Hepatocyte (in vitro differentiated cells): ENCODE data around the gene PLCD3. TPM values are rescaled to one million over a fixed set of nuclear protein-coding genes. Genes with fewer than 3 reads are reported as not detected.

Experiments
- DNase-seq: peaks from one replicate; pipeline ENCODE4 v3.0.0-alpha.2; 2016; ENCODE audit warnings: low spot score
- H2AFZ ChIP-seq: fragments of 200-600 bp; sonication (generic); 2 replicates; pipeline ENCODE4 v1.6.0; 2016; ENCODE audit warnings: antibody characterized with exemption, mild to moderate bottlenecking
- H3K27ac ChIP-seq: fragments of 200-600 bp; sonication (generic); 2 replicates; pipeline ENCODE4 v1.5.1; 2016; ENCODE audit warnings: mild to moderate bottlenecking
- H3K27me3 ChIP-seq: fragments of 200-600 bp; sonication (generic); 2 replicates; pipeline ENCODE4 v1.6.1; 2016
- H3K36me3 ChIP-seq: fragments of 200-600 bp; sonication (generic); replicated peaks from 2 replicates; pipeline ENCODE4 v1.5.1; 2016; ENCODE audit warnings: low read depth; ENCODE audit not compliant: insufficient read depth
- H3K4me1 ChIP-seq: fragments of 200-600 bp; sonication (generic); 2 replicates; pipeline ENCODE4 v1.5.1; 2016; ENCODE audit warnings: mild to moderate bottlenecking, moderate library complexity; ENCODE audit not compliant: insufficient read depth
- H3K4me2 ChIP-seq: fragments of 200-600 bp; sonication (generic); 2 replicates; pipeline ENCODE4 v1.6.0; 2016
- H3K4me3 ChIP-seq: fragments of 200-600 bp; sonication (generic); 2 replicates; pipeline ENCODE4 v1.5.1; 2016; ENCODE audit warnings: mild to moderate bottlenecking
- H3K79me2 ChIP-seq: fragments of 200-600 bp; sonication (generic); 2 replicates; pipeline ENCODE4 v1.6.0; 2017; ENCODE audit warnings: mild to moderate bottlenecking
- H3K9me2 ChIP-seq: fragments of 200-600 bp; sonication (generic); replicated peaks from 2 replicates; pipeline ENCODE4 v1.6.0; 2017; ENCODE audit warnings: mild to moderate bottlenecking; ENCODE audit not compliant: insufficient read depth
- H3K9me3 ChIP-seq: fragments of 200-600 bp; sonication (generic); 2 replicates; pipeline ENCODE4 v1.5.1; 2016; ENCODE audit warnings: low read depth, mild to moderate bottlenecking
- H4K20me1 ChIP-seq: fragments of 200-600 bp; sonication (generic); 2 replicates; pipeline ENCODE4 v1.6.0; 2016; ENCODE audit warnings: mild to moderate bottlenecking; ENCODE audit not compliant: insufficient read depth, poor library complexity, severe bottlenecking
- CTCF ChIP-seq: fragments of 200-600 bp; sonication (generic); IDR thresholded peaks from 2 replicates; pipeline ENCODE4 v1.5.1; 2016; ENCODE audit warnings: antibody characterized with exemption, mild to moderate bottlenecking; ENCODE audit not compliant: poor library complexity
- EZH2 ChIP-seq: fragments of 200-600 bp; sonication (generic); IDR thresholded peaks from 2 replicates; pipeline ENCODE4 v1.6.1; 2016; ENCODE audit warnings: antibody characterized with exemption, mild to moderate bottlenecking, borderline replicate concordance
- EZH2phosphoT487 ChIP-seq: fragments of 200-600 bp; sonication (generic); IDR thresholded peaks from one replicate; pipeline ENCODE4 v1.6.1; 2018; ENCODE audit warnings: antibody characterized with exemption, mild to moderate bottlenecking, low read depth, moderate library complexity; ENCODE audit not compliant: unreplicated experiment, severe bottlenecking
- WGBS: methylation state at CpG from one replicate; pipeline ENCODE4 v1.1.6; 2016; ENCODE audit warnings: low lambda C conversion rate; ENCODE audit errors: missing lambda C conversion rate; 5-methylcytosine and 5-hydroxymethylcytosine counted together
- polyA plus RNA-seq: library from polyadenylated mRNA; unstranded; fragments of >200 nt; fragmentation: Nextera tagmentation; extraction: Ambion mirVana; gene quantifications from 2 replicates; pipeline ENCODE4 v1.2.1, GENCODE V29; 2016
- total RNA-seq: library from RNA; depleted of rRNA; stranded (reverse); fragments of >200 nt; gene quantifications from 2 replicates; pipeline ENCODE4 v1.2.3, GENCODE V29; 2014

PLCD3 gene
- total and polyA plus RNA-seq, 2 experiments from 2014 or later, result 41.8 to 69.7 TPM

- WGBS, result 95% methylated on average over 6 of the region's 6 CpGs
- H3K27ac ChIP-seq, result peak overlapping the region; percentile 30
- H3K9me3 ChIP-seq, result no peaks in the 10 kb centered on the region
- H3K4me1 ChIP-seq, result no peaks in the 10 kb centered on the region
- no peak overlapping the region for H3K4me3 ChIP-seq
- no peaks in the 10 kb centered on the region for H3K27me3 ChIP-seq
- no peak for TF ChIP-seq EZH2
- no peak for TF ChIP-seq EZH2phosphoT487
- TF ChIP-seq CTCF, result no peak
- H3K9me2 ChIP-seq, result no peaks in the 10 kb centered on the region
- H4K20me1 ChIP-seq, result no peaks in the 10 kb centered on the region
- H3K4me2 ChIP-seq, result no peak overlapping the region
- H2AFZ ChIP-seq, result no peak overlapping the region
- H3K36me3 ChIP-seq, result no peaks in the 10 kb centered on the region
- no peak for DNase-seq
- H3K79me2 ChIP-seq, result peaks cover 8% of the 10 kb centered on the region
Measured at GRCh38 chr17:45086865-45087503, 45.3 kb downstream of the PLCD3 start.

- H2AFZ ChIP-seq, result no peak overlapping the region
- peaks cover 10% of the 10 kb centered on the region for H3K79me2 ChIP-seq
- H3K9me3 ChIP-seq, result no peaks in the 10 kb centered on the region
- H3K4me1 ChIP-seq, result no peaks in the 10 kb centered on the region
- H3K4me3 ChIP-seq, result no peak overlapping the region
- H3K4me2 ChIP-seq, result no peak overlapping the region
- 99% methylated on average over 4 of the region's 4 CpGs for WGBS
- no peaks in the 10 kb centered on the region for H3K36me3 ChIP-seq
- no peaks in the 10 kb centered on the region for H3K9me2 ChIP-seq
- peak overlapping the region; percentile 6 for H3K27ac ChIP-seq
- no peaks in the 10 kb centered on the region for H4K20me1 ChIP-seq
- DNase-seq, result no peak
- H3K27me3 ChIP-seq, result no peaks in the 10 kb centered on the region
- TF ChIP-seq EZH2 (no peak), CTCF (no peak), EZH2phosphoT487 (no peak)
Measured at GRCh38 chr17:45086391-45086790, 45.9 kb downstream of the PLCD3 start.

- Histone ChIP-seq H3K36me3 (no peaks in the 10 kb centered on the region), H3K4me2 (no peak overlapping the region), H3K27ac (no peak overlapping the region), H3K9me2 (no peaks in the 10 kb centered on the region), H3K4me1 (no peaks in the 10 kb centered on the region), H3K4me3 (no peak overlapping the region), H3K79me2 (peaks cover 57% of the 10 kb centered on the region), H3K9me3 (no peaks in the 10 kb centered on the region), H4K20me1 (peaks cover 8% of the 10 kb centered on the region), H3K27me3 (no peaks in the 10 kb centered on the region), H2AFZ (no peak overlapping the region)
- no peak for TF ChIP-seq EZH2phosphoT487
- no peak for TF ChIP-seq CTCF
- TF ChIP-seq EZH2, result no peak
- WGBS, result 95% methylated on average over 6 of the region's 6 CpGs
- no peak for DNase-seq
Measured at GRCh38 chr17:45081047-45081703, 51.1 kb downstream of the PLCD3 start.
